ENCODE results near the gene PPFIBP1. TPM values are rescaled to one million over a fixed set of nuclear protein-coding genes. Genes with fewer than 3 reads are reported as not detected.

The PPFIBP1 gene
- polyA plus RNA-seq, 1 of the 3 experiments (the other 2 are of a cell fraction): 55.0 TPM

- CTCF ChIA-PET: no interaction called here
- DNase-seq: no peak
Measured at GRCh38 chr12:27695556-27696292, 171.7 kb downstream of the PPFIBP1 start.

More at GRCh38 chr12:27695556-27696292, 171.7 kb downstream of the PPFIBP1 start:
- H3K27ac ChIP-seq (ENCODE audit: low read depth in 2 of 2, low read length in 1 of 2): peak overlapping the region in 1 of 2 experiments; percentile 45; a peak in 1 of 4 replicates
- peaks cover 46 to 77% of the 10 kb centered on the region in 2 experiments for H3K36me3 ChIP-seq (replicated peaks in 1 of 2; ENCODE audit: control insufficient read depth in 1 of 2, insufficient read depth in 2 of 2, low read length in 1 of 2)
- H3K4me3 ChIP-seq (ENCODE audit: low read depth in 2 of 2, low read length in 1 of 2): no peak overlapping the region
- H2AFZ ChIP-seq (ENCODE audit: low read depth): no peak overlapping the region
- no peak overlapping the region for H3K4me2 ChIP-seq
- peaks cover 39% of the 10 kb centered on the region for H3F3A ChIP-seq (replicated peaks; ENCODE audit: insufficient read depth)
- POLR2A ChIA-PET: no interaction called here
- H3K9me2 ChIP-seq: 0 out of 2 replicates have a peak, but pooled peaks cover 2% of the 10 kb centered on the region
- H3K27me3 ChIP-seq (ENCODE audit: insufficient read depth): no peaks in the 10 kb centered on the region
- no peaks in the 10 kb centered on the region for H4K20me1 ChIP-seq (ENCODE audit: insufficient read depth)
- TF ChIP-seq ELF1 (IDR thresholded peaks at IDR 0.05) (no peak), USF1 (IDR thresholded peaks at IDR 0.05; ENCODE audit: borderline replicate concordance, low read depth) (no peak), RFX5 (IDR thresholded peaks at IDR 0.05; ENCODE audit: low read length) (no peak), SIN3A (IDR thresholded peaks at IDR 0.05; ENCODE audit: borderline replicate concordance, low read depth, low read length) (no peak), MAX (IDR thresholded peaks at IDR 0.05; ENCODE audit: low read depth) (no peak), JUND (IDR thresholded peaks at IDR 0.05) (no peak), NRF1 (IDR thresholded peaks at IDR 0.05; ENCODE audit: low read depth, low read length) (no peak), SMC3 (IDR thresholded peaks at IDR 0.05; ENCODE audit: low read depth, low read length) (no peak), POLR2AphosphoS5 (IDR thresholded peaks at IDR 0.05; ENCODE audit: low read depth, low read length) (no peak), USF2 (IDR thresholded peaks at IDR 0.05; ENCODE audit: borderline replicate concordance, low read depth, low read length) (no peak), RCOR1 (IDR thresholded peaks at IDR 0.05; ENCODE audit: low read length) (no peak), TEAD4 (IDR thresholded peaks at IDR 0.05; ENCODE audit: borderline replicate concordance, insufficient read depth) (no peak), ZBTB33 (IDR thresholded peaks at IDR 0.05; ENCODE audit: borderline replicate concordance, low read depth) (no peak), EZH2phosphoT487 (IDR thresholded peaks at IDR 0.05; ENCODE audit: borderline replicate concordance, low read depth) (no peak), TAF1 (IDR thresholded peaks at IDR 0.05; ENCODE audit: borderline replicate concordance, low read depth, low read length) (no peak), NFIC (IDR thresholded peaks at IDR 0.05; ENCODE audit: borderline replicate concordance) (no peak), REST (IDR thresholded peaks at IDR 0.05; ENCODE audit: low read depth, low read length) (no peak), MEF2A (IDR thresholded peaks at IDR 0.05; ENCODE audit: borderline replicate concordance, low read depth) (no peak), YY1 (IDR thresholded peaks at IDR 0.05; ENCODE audit: low read depth) (no peak), EP300 (IDR thresholded peaks at IDR 0.05; ENCODE audit: borderline replicate concordance in 1 of 2, low read depth in 1 of 2, low read length in 1 of 2) (no peak)
- peaks cover 0 to 10% of the 10 kb centered on the region in 2 experiments; a peak in 1 of 4 replicates for H3K4me1 ChIP-seq (ENCODE audit: control insufficient read depth in 1 of 2, insufficient read depth in 2 of 2, low read depth in 1 of 2, low read length in 1 of 2)
- H3K79me2 ChIP-seq (ENCODE audit: insufficient read depth): no peaks in the 10 kb centered on the region
- 93% methylated on average over 6 of the region's 6 CpGs for WGBS (ENCODE audit: low lambda C conversion rate)
- H3K9me3 ChIP-seq: no peaks in the 10 kb centered on the region
- H3K9ac ChIP-seq: no peak overlapping the region

Data from SK-N-SH (cell line).